ENCODE measurements around the gene SHISA5. TPM values are rescaled to one million over a fixed set of nuclear protein-coding genes. Genes with fewer than 3 reads are reported as not detected.

Gene SHISA5
- total RNA-seq, 1 experiment from 2014 or later = 226 TPM

DNA sequence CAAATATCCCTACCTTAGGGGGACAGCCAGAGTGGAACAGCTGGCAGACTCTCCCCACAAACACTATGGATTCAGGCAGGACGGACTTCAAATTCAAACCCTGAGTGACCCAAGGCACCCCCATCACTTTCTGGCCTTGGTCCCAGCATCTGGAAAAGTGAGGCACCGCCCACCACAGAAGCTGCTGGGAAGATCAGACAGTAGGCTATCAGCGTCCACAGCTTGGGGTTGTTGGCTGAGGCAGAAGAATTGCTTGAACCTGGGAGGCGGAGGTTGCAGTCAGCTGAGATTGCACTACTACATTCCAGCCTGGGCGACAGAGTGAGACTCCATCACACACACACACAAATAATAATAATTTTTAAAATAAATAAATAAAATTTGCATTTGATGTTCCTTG is 44.2 kb upstream of the SHISA5 start:
- H3K27ac Mint-ChIP-seq (ENCODE audit: unreplicated experiment) = no peak overlapping the region
- intact Hi-C loops (cut with micrococcal nuclease; ENCODE audit: unreplicated experiment) = loop anchor here (1.0 to 5.0 kb wide), 3 partner anchors 76 to 276 kb away; no protein-coding TSS in a partner anchor
- no peak for DNase-seq
- BruUV-seq (replicated peaks) = no TSS peak
- H3K4me1 ChIP-seq = peaks cover 16% of the 10 kb centered on the region
- ChIA-PET CTCF (interaction anchor here (1.2 to 2.9 kb wide), 4 partner anchors 9 to 147 kb away, joined by 4 to 23 read pairs (median 8); partner anchors contain the start of gene PFKFB4), POLR2A (no interaction called here)
- H3K27me3 Mint-ChIP-seq (ENCODE audit: insufficient read depth, unreplicated experiment) = no peaks in the 10 kb centered on the region
- TF ChIP-seq, protein P1, sequence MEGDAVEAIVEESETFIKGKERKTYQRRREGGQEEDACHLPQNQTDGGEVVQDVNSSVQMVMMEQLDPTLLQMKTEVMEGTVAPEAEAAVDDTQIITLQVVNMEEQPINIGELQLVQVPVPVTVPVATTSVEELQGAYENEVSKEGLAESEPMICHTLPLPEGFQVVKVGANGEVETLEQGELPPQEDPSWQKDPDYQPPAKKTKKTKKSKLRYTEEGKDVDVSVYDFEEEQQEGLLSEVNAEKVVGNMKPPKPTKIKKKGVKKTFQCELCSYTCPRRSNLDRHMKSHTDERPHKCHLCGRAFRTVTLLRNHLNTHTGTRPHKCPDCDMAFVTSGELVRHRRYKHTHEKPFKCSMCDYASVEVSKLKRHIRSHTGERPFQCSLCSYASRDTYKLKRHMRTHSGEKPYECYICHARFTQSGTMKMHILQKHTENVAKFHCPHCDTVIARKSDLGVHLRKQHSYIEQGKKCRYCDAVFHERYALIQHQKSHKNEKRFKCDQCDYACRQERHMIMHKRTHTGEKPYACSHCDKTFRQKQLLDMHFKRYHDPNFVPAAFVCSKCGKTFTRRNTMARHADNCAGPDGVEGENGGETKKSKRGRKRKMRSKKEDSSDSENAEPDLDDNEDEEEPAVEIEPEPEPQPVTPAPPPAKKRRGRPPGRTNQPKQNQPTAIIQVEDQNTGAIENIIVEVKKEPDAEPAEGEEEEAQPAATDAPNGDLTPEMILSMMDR (IDR thresholded peaks at IDR 0.05; ENCODE audit: insufficient read depth in 1 of 2, low read depth in 1 of 2, low read length in 1 of 2, severe bottlenecking in 1 of 2, unreplicated experiment in 1 of 2) = no peak
- no peaks in the 10 kb centered on the region for H3K9me3 ChIP-seq
- no peak overlapping the region for H3K4me3 ChIP-seq (ENCODE audit: low read depth, low read length)
- H3K27me3 ChIP-seq (replicated peaks; ENCODE audit: control insufficient read depth, insufficient read depth, low read length) = no peaks in the 10 kb centered on the region
- no peaks in the 10 kb centered on the region; the same call in none of the 2 replicates for H3K36me3 ChIP-seq (ENCODE audit: control insufficient read depth, insufficient read depth, low read length)
- H3K4me1 Mint-ChIP-seq (ENCODE audit: low read depth, unreplicated experiment) = peaks cover 11% of the 10 kb centered on the region
- H3K9me3 Mint-ChIP-seq (ENCODE audit: unreplicated experiment) = no peaks in the 10 kb centered on the region
- no peak overlapping the region for H3K4me3 Mint-ChIP-seq (ENCODE audit: unreplicated experiment)
- peaks cover 10% of the 10 kb centered on the region for H3K36me3 Mint-ChIP-seq (ENCODE audit: insufficient read depth, unreplicated experiment)

DNA sequence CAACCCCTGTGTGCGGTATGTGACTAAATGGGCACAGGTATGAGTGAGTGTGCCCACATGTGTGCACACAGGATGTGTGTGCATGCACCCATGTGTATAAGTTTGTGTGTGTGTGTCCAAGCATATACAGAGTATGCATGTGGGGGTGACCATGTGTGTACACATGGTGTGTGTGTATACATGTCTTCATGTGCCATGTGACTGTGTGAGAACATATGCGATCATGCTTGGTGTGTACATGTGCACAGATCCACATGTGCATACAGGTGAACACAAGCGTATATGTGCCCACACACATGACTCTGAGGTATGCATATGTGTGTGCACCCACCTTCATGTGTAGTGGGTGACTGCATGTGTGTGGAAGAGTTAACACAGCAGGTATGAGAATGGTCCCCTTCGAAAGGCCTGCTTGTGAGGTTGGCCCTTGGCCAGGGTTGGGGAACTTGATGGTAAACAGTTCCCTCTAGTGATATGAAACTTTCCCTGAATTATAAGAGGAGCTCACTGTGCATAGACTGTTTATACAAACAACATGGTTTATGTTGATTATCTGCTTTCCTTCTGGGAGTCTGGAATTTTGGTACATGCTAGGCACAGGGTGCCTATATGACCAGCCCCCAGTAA is 42.3 kb upstream of the SHISA5 start:
- no peak for DNase-seq
- Histone ChIP-seq H3K4me3 (ENCODE audit: low read depth, low read length) (no peak overlapping the region), H3K36me3 (ENCODE audit: control insufficient read depth, insufficient read depth, low read length) (no peaks in the 10 kb centered on the region; the same call in none of the 2 replicates), H3K9me3 (no peaks in the 10 kb centered on the region), H3K4me1 (no peaks in the 10 kb centered on the region), H3K27me3 (replicated peaks; ENCODE audit: control insufficient read depth, insufficient read depth, low read length) (no peaks in the 10 kb centered on the region)
- BruUV-seq (replicated peaks) = no TSS peak
- Mint-ChIP-seq H3K27ac (ENCODE audit: unreplicated experiment) (no peak overlapping the region), H3K4me1 (ENCODE audit: low read depth, unreplicated experiment) (no peaks in the 10 kb centered on the region), H3K27me3 (ENCODE audit: insufficient read depth, unreplicated experiment) (no peaks in the 10 kb centered on the region), H3K9me3 (ENCODE audit: unreplicated experiment) (no peaks in the 10 kb centered on the region), H3K36me3 (ENCODE audit: insufficient read depth, unreplicated experiment) (peaks cover 11% of the 10 kb centered on the region), H3K4me3 (ENCODE audit: unreplicated experiment) (no peak overlapping the region)
- POLR2A ChIA-PET = no interaction called here
- intact Hi-C loops (cut with micrococcal nuclease; ENCODE audit: unreplicated experiment) = loop anchor here (5.0 kb wide), 1 partner anchor 274 kb away; no protein-coding TSS in a partner anchor
- CTCF ChIA-PET = interaction anchor here (2.0 kb wide), 1 partner anchor 73 kb away, joined by 7 read pairs; no protein-coding TSS in a partner anchor
- TF ChIP-seq, protein P1 (IDR thresholded peaks at IDR 0.05; ENCODE audit: insufficient read depth in 1 of 2, low read depth in 1 of 2, low read length in 1 of 2, severe bottlenecking in 1 of 2, unreplicated experiment in 1 of 2) = no peak

GRCh38 chr3:48544141-48544540 is 40.2 kb upstream of the SHISA5 start:
- no peaks in the 10 kb centered on the region for H3K27me3 Mint-ChIP-seq (ENCODE audit: insufficient read depth, unreplicated experiment)
- TF ChIP-seq, protein P1 (IDR thresholded peaks at IDR 0.05; ENCODE audit: insufficient read depth in 1 of 2, low read depth in 1 of 2, low read length in 1 of 2, severe bottlenecking in 1 of 2, unreplicated experiment in 1 of 2) = no peak
- no peaks in the 10 kb centered on the region for H3K4me1 ChIP-seq
- H3K4me3 Mint-ChIP-seq (ENCODE audit: unreplicated experiment) = no peak overlapping the region
- peaks cover 11% of the 10 kb centered on the region for H3K36me3 Mint-ChIP-seq (ENCODE audit: insufficient read depth, unreplicated experiment)
- no peaks in the 10 kb centered on the region for H3K4me1 Mint-ChIP-seq (ENCODE audit: low read depth, unreplicated experiment)
- CTCF ChIA-PET = no interaction called here
- no peaks in the 10 kb centered on the region for H3K9me3 ChIP-seq
- no TSS peak for BruUV-seq (replicated peaks)
- H3K27me3 ChIP-seq (replicated peaks; ENCODE audit: control insufficient read depth, insufficient read depth, low read length) = no peaks in the 10 kb centered on the region
- no peak overlapping the region for H3K4me3 ChIP-seq (ENCODE audit: low read depth, low read length)
- intact Hi-C loops (cut with micrococcal nuclease; ENCODE audit: unreplicated experiment) = no loop called here
- H3K27ac Mint-ChIP-seq (ENCODE audit: unreplicated experiment) = no peak overlapping the region
- no peaks in the 10 kb centered on the region for H3K9me3 Mint-ChIP-seq (ENCODE audit: unreplicated experiment)
- POLR2A ChIA-PET = no interaction called here
- peaks cover 2% of the 10 kb centered on the region for H3K36me3 ChIP-seq (ENCODE audit: control insufficient read depth, insufficient read depth, low read length)
- DNase-seq = no peak
